K562 (cell line): ENCODE results near the gene NHLH2.

Experiments
- BHLHE40 ChIP-seq: IDR thresholded peaks from 2 replicates; pipeline ENCODE4 v1.6.1; 2011; ENCODE audit warnings: low read length, improper control_type of control experiment
- EZH2 ChIP-seq: IDR thresholded peaks from 2 replicates; pipeline ENCODE4 v1.6.1; 2012; ENCODE audit warnings: low read depth, mild to moderate bottlenecking, inconsistent platforms, low read length, borderline replicate concordance
- POLR2A ChIP-seq: fragments of 450-650 bp; conservative IDR thresholded peaks from 2 replicates; pipeline ENCODE4 v1.6.1; 2016
- RFX5 ChIP-seq: IDR thresholded peaks from 2 replicates; pipeline ENCODE4 v1.6.1; 2011; ENCODE audit warnings: low read depth, mild to moderate bottlenecking, improper control_type of control experiment, low read length

DNA sequence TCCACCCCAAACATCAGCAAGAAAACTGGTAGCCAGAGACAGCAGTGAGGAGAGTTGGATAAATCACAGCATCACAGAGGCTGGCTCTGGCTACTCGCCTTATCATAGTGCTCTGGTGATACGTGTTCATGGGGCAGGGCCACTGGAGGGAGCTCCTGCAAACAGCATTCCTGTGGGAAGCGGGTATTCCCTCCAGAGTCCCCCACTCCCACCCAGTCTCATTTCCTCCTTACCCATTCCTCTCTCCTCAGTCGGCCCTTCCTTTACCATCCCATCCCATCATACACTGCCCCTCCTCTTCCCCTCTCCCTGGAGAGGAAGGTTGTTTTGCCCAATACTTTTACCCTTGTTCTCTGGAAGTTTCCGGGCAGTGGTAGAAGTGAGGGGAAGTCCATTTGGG, 7.1 kb downstream of the NHLH2 start:
- no peak for TF ChIP-seq RFX5
- no peak for TF ChIP-seq POLR2A
- no peak for TF ChIP-seq BHLHE40
- no peak for TF ChIP-seq EZH2
